NOMO-1 treated with dmso at 0.1 percent for 144 hours (cell line): ENCODE measurements around the gene HOXA11.

ENCODE experiments used
- DNase-seq: peaks from one replicate; lab custom pipeline; 2025; ENCODE audit not compliant: unreplicated experiment; lab: John Stamatoyannopoulos, UW

The HOXA11 gene

GRCh38 chr7:27185013-27185853, at the start of gene HOXA11:
Gene HOXA11 (minus strand): TSS chr7:27185232. CDS start chr7:27185144, 88 bp downstream.
- peak; percentile 85 for DNase-seq

GRCh38 chr7:27229448-27229847, 44.4 kb upstream of the HOXA11 start:
- no peak for DNase-seq

DNA sequence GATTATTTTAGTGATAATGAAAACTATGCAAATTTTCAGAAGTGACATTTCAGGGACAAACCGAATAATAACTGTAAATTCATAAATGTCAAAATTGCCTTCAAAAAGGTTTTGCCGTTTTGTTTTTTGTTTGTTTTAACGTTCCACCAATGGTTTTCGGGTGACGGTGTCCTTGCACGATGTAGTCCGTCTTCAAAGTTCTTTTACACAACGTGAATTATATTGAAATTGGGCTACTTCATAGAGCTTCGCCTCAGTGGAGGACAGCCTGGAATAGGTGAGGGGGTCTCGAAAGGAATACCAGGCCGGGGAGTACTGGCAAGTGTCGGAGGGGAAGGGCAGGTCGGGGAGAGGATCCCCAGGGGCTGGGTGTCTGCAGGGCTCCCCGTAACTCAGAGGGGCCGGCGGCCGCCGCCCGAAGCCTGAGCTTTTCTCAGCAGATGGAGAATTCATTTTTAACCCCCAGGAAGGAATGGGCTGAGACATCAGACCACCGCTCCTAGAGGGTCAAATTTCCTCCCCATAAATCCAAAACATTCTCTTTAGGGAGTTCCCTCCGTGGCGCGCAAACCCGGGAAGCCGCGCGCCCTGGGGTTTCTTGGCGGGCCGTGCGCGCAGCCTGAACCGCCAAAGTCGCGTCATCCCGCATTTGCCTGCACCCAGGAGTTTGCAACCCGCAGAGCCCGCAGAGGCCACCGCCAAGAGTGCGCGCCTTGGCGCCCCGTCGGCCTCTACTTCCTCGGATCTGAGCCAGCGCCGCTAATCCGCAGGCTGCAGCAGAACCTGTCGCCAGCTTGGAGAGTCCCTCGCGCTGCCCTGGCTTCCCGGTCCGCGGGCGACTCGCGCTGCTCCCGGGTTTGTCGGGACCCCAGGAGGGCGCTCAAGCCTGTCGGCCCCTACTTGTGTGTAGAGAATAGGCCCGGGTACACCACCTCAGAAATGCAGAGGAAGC, 40.2 kb upstream of the HOXA11 start:
- no peak for DNase-seq

DNA sequence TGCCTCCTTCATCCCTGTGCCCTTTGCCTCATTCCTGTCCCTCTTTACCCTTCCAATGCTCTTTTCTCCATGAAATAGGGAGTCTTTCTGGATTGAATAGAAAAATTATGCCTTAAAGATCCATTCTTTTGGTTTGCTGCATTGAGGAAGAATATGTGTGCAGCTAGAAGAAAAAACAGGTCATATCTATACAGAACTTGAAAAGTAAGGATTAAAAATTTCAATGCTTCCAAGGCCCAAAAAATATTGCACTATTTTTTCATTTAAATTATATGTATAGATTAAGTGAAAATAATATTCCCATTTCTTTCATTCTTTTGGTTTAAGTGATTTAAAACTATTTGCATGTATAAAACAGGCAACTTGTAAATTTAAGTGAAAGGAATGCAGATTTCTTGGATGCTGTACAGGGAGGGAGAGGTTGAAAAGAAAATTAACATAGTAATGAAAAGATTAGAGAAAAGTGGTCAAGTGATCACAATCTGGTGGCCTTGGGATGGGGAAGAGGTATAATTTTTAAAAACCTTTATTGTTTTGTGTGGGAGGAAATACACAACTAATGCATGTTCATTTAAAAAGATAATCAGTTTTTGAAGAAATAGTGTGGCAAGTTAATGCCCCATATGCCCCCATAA, 39.0 kb upstream of the HOXA11 start:
- no peak for DNase-seq

GRCh38 chr7:27221201-27221797, 36.3 kb upstream of the HOXA11 start:
- no peak for DNase-seq

DNA sequence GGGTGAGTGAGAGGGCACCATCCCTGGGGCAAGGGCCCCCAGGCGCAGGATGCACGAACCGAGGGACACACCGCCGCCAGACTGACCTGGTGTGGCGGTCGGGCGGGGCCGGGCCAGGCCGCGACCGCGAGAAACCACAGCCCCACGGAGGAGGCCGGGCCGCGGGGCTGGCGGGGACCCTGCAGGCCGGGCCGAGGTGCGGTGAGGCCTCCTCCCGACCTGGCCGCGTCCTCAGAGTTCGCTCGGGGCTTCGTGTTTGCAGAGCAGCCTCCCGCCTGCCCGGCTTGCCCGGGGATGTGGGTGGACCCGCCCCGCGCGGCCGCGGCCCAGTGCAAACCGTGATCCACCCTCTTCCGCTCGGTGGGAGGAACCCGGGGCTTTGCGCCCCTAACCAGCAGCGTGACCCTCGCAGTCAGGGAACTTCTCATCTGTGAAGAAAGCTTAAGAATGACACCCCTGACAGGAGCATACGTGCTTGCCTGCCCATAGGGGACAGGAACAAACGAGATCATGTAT, 35.5 kb upstream of the HOXA11 start:
- no peak for DNase-seq

DNA sequence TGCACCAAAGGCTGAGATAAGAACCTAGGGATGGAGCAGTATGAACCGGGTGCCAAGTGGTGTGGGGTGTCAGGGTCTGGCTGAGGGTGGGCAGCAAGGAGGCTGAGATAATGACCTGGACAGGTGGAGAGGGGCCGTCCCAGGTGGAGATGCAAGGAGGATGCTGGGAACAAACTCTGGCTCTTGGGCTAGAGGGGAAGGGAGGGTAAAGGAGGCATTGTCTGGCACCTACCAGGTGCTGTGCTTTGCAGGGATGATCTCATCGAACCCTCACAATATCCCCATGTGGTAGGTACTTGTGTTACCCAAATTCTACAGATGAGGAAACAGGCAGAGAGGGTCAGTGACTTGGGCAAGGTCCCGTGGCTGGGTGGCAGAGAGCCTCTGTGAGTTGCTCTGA, 34.8 kb upstream of the HOXA11 start:
- DNase-seq, result no peak

DNA sequence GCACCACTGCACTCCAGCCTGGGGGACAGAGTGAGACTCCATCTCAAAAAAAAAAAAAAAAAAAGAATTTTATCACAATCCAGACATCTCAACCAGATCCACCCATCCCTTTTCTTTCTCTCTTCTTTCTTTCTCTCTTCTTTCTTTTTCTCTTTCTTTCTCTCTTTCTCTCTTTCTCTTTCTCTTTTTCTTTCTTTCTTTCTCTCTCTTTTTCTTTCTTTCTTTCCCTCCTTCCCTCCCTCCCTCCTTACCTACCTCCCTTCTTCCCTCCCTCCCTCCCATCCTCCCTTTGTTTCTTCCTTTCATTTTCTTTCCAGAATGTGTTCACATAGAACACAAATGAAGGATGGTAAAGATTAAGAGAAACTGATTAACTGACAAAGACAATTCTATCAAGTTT, 32.9 kb upstream of the HOXA11 start:
- DNase-seq, result no peak

DNA sequence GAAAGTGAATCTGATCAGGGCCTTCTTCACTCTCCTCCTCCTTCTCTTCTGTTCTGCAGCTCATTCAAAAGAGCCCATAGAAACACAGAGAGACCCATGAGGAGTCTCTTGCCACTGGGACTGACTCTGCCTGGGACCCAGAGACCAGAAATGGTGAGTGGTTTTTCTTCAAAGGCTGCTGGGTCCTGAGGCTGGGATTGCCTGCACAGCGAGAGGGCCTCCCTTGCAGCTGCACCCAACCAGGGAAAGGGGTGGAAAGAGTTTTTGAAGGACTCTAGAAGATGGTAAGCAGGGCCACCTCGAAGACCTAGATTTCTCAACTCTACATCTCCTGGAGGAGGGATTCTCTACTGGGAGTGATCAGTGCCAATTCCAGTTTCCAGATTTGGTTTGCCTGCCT, 30.3 kb upstream of the HOXA11 start:
- no peak for DNase-seq

GRCh38 chr7:27214239-27214950, 29.4 kb upstream of the HOXA11 start:
- no peak for DNase-seq

GRCh38 chr7:27213433-27214238, 28.6 kb upstream of the HOXA11 start:
- DNase-seq, result no peak

DNA sequence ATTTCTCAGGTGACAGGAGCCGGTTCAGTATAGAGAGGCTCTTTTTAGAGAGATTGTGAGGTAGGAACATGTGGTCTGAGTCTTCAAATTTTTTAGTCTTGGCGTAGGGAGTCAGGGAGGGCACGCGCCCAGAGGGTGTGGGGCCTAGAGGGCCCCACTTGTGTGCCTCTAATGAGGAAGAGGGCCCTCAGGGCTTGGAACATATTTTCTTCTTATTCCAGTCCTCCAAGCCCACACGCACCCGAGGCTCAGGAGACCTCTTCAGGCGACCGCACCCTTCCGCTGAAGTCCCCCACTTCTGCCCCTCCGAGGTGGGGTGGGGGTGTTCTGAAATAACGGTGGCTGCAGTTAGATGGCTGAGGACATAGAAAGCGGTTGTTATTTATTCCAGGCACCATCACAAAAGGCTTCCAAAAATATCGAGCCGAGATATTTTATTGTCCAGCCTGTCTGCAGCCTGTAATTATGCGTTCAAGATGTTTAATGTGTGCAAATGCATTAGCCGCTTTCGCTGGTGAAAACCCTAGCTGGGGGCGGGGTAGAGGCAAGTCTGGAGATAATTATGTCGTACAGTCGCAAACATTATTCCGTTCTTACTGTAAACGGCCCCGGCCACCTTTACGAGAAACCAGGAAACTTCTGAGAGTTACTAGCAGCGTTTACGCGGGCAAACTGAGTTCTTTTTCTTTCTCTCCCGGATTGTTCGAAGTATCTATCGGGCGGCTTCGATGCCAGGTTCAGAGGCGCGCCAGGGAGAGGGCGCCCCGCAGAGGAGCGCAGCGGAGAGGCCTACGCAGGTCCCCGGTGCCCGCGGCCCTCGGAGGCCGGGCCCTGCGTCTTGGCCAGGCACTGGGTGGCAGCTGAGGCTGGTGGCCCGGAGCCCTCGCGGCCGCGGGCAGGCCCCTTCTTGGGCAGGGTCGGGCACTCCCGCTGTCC, 27.7 kb upstream of the HOXA11 start:
- DNase-seq, result no peak

- DNase-seq, result no peak
These were observed 26.8 kb upstream of the HOXA11 start for GRCh38 chr7:27211764-27212204.

DNA sequence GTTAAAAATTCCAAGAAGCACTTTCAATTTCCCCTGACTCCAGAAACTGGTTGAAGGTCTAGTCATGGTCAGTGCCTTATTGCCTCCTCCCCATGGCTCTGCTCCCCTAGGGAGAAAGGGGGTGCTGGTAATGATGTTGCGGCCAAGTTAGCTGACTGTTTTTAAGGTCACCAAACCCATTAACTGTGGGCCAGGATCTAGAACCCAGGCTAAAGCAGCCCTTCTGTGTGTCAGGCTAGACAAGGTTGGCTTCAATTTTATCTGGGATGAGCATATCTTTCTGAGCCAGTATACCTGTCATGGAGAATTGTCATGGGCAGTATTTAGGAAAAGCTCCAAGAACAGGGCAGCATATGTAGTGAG, 26.0 kb upstream of the HOXA11 start:
- no peak for DNase-seq

GRCh38 chr7:27210441-27211083, 25.5 kb upstream of the HOXA11 start:
- DNase-seq, result no peak

- DNase-seq, result no peak
These were observed 25.0 kb upstream of the HOXA11 start for GRCh38 chr7:27209933-27210440.

DNA sequence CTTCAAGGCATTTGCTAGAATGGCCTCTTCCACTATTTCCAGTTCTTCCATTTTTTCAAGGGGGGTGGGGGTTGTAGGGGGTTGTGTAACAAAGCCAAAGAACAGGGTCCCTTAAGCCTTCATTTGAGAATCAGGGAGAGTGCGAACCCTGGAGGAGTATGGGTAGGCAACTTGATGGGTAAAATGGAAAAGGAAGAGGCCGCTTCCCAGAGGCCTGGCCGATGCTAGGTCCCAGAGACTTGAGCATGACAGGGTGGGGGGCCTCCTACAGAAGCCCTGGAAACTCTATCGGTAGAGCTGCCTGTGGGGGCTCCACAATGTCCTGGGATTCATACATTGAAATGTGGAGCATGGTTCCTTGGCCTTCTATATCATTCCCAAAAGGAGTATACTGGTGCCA, 24.0 kb upstream of the HOXA11 start:
- no peak for DNase-seq
